HG02571 (cell line): ENCODE data around the gene ECE2.
A peak's percentile ranks its signal among the peaks of the same experiment; 100 is the strongest.

ENCODE experiments used
- ATAC-seq: cut with Tn5 transposase; IDR thresholded peaks from one replicate; pipeline ENCODE4 v1.9.1; 2021; ENCODE audit warnings: mild to moderate bottlenecking, moderate library complexity; ENCODE audit not compliant: unreplicated experiment

ECE2 gene

DNA sequence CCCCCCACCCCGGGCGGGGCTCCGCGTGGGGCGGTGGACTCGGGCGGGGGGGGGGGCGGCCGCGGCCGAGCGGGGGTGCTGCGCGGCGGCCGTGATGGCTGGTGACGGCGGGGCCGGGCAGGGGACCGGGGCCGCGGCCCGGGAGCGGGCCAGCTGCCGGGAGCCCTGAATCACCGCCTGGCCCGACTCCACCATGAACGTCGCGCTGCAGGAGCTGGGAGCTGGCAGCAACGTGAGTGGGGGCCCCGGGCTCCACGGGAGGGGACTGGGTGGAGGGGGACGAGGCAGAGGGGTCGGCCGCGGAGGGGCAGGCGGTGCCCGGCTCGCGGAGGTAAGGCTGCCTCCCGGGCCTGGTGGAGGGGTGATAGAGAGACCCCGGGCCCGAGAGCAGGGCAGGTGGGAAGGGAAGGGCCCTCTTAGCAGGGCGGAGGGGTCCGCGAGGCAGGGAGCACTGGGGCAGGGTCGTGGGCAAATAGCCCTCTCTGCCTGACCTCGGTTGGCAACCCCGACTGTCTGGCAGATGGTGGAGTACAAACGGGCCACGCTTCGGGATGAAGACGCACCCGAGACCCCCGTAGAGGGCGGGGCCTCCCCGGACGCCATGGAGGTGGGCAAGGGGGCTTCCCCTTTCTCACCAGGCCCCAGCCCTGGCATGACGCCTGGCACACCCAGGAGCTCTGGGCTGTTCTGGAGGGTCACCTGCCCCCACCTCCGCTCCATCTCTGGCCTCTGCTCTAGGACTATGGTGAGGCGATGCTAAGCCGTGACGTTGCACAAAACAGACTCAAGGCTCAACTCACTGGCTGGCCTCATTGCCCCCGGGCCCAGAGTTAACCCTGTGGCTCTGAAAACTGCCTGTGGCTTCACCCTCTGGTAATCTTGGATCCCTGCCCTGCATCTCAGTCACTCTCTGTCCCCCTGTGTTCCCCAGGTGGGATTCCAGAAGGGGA lies at the start of gene ECE2:
Gene ECE2, plus strand, starts transcription at position 62 of the 950 bp plus-strand sequence. Its CDS starts 132 bp downstream, at position 194.
- no peak for ATAC-seq

DNA sequence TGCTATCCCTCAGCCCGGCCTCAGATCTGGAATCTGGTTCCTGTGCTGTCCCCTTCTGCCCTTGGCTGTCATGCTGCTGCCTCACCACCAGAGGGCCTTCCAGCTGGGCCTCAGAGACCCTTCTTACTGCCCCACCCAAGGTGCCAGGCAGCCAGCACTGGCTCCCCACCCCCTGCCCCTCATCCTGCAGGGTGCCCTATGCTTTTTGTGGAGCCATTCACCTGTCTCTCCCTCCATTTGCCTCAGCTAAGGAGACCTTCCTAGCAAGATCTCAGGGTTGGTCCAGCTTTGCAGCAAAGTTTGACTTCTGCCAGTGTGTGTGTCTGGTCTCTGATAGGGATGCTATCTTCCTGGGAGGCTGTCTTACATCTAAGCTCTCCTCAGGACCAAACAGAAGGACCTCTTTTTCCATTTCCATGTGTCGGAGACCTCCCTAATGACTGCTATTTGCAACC lies 48.3 kb upstream of the ECE2 start:
- ATAC-seq: no peak

DNA sequence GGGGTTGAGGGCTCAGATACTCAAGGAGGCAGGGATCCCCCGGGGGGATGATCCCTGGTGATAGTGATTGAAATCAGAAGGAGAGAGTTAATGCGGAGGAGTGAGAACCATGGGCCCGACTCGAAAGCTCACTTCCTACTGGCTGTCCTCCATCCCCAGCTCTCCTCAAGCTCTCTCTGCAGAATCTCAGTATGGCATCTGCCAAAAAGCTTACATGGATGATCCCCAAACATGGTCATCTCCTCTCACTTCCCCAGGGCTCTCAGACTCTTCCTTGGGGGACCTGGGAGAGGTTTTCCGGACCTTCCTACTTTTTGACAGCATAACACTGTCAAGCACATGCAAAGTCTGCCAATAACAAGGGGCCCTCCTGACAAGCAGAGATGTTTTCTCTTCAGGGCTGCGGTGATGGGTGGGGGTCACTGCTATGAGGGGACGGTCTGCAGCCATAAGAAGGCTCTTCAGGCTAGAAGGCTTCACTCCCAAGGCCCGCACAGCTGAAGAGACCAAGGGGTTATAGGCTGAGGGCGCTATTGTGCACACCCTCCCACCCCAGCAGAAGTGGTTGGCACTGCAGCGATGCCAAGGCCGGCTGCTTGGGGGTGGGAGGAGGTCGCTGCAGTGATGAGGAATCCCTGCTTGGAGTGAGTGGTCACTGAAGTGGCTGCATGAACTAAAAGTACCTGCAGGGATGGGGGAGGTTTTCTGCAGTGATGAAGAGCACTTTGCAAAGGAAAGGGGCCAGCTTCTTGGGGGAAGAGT lies 47.3 kb upstream of the ECE2 start:
- ATAC-seq: no peak

DNA sequence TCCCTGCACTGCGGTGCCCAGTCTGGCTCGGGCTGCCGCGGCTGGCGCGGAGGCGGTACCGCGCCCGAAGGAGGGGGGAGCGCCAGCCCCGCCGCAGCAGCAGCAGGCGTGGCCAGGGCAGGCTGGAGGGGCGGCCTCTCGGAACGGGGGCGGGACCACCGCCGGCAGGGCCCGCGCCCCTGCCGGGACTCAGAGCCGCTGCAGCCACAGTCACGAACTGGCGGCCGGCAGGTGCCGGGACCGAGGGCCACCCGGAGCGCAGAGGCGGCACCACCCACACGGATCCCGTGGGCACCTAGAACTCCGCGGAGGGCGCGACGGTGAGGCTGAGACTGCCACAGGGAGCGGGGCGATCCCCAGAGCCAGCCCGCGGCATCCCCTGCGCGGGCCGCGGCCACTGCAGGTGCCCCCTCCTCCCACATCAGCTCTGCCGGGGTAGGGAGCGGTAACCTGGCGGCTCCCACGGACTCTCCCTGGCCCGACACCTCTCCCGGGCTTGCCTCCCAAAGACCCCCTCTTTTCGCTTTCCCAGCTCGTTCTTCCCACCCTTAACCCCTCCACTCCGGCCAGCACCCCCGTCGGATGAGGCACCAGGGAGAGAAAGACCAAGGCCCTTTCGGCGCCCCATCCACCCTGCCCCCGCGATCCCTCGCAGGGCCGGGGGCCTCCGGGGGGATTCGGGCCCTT lies 46.3 kb upstream of the ECE2 start, which contains the start of gene VWA5B2:
Gene VWA5B2, plus strand, starts transcription at position 192 of the 687 bp plus-strand sequence. CDS start 944 bp downstream, outside the sequence.
- peak; percentile 75 for ATAC-seq

DNA sequence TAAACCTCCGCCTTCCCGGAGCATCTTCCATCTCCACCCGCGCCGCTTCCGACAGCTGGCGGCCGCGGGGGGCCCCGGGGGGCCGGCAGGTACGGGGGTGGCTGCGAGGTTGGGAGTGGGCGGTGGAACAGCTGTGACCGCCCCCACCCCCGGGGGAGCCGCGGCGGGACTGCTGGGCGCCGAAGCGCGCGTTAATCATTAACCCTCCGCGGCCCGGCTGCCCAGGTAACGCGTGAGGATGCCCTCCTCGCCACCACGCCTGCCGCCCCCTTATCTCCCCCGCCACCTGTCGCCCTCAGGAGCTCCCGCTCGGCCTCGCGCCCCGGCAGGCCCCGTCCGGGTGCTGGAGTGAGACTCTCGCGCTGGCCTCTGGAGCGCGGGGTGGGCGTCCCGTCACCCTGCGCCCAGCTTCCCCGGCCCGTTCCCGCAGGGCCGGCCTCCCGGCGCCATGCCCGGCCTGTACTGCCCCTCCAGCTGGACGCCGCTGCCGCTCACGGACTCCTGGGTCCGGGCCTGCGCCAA lies 45.7 kb upstream of the ECE2 start:
- no peak for ATAC-seq

DNA sequence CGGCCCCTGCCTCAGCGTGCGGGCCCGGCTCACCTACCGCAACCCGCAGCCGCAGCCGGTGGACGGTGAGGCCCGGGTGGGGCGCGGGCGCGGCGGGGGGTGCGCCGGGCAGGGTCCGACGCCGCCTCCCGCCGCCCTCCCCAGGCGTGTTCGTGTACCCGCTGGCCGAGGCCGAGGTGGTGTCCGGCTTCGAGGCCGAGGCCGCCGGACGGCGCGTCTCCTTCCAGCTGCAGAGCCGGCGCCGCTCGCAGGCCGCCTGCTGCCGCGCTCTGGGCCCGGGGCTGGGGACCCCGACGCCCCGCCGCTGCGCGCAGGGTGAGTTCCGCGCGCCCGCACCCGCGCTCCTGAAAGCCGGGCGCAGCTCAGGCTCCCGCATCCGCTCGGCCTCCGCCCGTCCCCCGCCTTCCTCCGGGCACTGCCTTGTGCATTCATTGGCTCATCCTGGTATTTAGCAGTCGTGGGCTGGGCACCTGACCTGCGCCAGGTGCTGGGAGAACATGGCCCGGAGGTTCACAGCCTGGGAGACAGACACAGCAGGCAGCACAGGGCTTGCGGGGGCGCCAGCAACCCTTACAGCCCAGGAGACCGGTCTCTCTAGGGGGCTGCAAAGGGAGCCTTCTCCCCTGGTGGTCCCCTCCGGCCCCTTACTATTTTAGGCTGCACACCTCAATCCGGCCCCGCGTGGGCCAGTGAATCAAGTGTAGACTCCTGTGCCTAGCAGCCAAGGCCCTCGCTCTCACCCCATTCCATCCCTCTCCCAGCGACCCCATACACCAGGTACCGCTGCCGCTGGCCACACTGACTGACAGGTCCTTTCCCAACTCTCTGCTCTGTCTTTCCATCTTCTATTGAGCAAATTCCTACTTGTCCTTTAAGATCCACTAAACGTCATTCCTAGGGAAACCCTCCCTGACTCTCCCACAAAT lies 45.0 kb upstream of the ECE2 start:
- ATAC-seq: no peak

DNA sequence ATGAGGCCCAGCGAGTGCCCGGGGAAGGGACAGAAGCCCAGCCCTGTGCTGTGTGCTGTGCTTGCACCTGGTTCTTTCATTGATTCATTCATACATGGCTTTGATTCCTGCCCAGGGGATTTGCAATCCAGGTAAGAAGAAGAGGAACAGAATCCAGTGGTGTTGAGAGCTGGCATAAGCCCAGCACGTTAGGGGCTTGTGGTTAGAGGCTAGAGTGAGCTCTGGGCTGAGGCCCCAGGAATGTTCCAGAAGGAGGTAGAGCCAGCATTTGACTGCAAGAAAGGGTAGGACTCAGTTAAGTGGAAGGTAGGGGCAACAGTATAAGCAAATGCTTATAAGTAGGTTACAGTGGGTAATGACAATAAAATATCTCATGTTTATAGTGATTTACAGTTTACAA lies 44.2 kb upstream of the ECE2 start:
- ATAC-seq: no peak

DNA sequence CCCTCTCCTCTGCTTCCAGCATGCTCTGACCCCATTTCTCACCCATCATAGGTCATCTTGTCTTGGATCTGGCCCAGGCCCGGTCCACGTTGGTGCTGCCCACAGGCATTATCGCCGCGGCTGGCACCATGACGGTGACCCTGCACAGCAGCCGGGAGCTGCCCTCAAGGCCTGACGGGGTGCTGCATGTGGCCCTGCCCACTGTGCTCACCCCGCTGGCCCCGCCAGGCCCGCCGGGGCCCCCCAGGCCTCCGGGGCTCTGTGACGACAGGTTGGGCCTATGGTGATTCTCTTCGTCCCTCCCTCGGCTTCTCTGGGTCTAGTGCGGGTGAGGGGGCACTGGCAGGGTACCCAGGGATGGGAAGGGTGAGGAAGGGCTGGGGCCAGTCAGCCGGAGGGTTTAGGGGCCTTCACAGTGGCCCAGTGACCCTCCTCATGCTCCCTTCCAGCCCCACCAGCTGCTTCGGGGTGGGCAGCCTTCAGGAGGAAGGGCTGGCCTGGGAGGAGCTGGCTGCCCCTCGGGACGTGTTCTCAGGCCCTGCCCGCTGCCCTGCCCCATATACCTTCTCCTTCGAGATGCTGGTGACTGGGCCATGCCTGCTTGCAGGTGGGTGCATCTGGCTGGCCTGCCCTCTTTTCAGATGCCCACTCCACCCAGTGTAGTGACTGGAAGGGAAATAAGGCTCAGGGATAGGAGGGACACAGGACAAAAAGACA lies 42.5 kb upstream of the ECE2 start:
- no peak for ATAC-seq

DNA sequence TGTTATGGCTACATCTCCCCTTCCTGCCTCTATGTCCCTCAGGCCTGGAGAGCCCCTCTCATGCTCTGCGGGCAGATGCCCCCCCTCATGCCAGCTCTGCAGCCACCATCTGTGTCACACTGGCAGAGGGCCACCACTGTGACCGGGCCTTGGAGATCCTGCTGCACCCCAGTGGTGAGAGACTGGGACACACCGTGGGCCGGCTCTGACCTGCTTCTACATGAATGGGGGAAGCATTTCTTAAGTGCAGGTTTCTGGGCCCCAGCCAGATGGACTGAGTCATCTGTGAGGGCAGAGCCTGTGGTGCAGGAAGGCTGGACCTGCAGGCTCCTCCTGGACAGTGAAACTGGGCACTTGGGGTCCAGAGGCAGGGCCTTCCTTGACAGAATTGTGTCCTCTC lies 41.6 kb upstream of the ECE2 start:
- ATAC-seq: no peak

DNA sequence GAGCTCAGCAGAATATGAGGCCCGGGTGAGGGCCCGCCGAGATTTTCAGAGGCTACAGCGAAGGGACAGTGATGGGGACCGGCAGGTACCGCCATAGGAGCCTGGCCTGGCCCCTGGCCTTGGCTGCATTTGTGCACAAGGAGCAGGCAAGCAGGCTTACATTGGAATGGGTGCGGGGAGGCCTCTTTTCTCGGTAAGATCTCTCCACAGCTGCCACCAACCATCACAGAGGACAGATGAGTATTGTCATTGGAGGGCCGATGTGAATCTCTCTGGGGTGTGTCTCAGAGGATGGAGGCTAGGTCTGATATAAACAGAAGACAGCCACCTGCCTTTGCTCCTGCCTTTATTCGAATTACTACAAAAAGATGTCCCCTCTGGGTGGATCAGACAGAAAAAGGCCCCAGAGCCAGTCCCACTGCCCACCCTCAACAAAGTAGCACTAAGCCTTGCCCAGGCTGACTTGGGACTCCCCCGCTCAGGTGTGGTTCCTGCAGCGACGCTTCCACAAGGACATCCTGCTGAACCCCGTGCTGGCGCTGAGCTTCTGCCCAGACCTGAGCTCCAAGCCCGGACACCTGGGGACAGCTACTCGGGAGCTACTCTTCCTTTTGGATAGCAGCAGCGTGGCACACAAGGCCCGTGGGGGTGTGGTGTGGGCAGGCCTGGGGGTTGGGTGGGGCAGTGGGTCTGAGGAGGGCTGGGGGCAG lies 41.0 kb upstream of the ECE2 start:
- ATAC-seq: no peak

DNA sequence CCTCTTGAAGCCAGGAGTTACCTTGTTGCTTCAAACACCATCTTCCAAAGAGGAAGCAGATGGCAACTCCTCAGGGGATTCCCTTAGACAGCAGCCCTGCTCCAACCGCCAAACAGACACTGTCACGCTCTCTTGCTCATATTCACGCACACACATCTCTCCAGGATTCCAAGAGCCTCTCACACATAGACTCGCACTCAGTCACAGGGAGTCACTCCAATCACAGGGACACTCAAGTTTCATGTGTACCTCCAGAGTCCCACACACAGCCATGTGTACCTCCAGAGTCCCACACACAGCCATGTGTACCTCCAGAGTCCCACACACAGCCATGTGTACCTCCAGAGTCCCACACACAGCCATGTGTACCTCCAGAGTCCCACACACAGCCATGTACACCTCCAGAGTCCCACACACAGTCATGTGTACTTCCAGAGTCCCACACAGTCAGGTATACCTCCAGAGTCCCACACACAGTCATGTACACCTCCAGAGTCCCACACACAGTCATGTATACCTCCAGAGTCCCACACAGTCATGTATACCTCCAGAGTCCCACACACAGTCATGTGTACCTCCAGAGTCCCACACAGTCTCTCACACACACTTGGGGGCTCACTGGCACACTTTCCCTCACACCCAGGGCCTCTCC lies 40.3 kb upstream of the ECE2 start:
- ATAC-seq: no peak

DNA sequence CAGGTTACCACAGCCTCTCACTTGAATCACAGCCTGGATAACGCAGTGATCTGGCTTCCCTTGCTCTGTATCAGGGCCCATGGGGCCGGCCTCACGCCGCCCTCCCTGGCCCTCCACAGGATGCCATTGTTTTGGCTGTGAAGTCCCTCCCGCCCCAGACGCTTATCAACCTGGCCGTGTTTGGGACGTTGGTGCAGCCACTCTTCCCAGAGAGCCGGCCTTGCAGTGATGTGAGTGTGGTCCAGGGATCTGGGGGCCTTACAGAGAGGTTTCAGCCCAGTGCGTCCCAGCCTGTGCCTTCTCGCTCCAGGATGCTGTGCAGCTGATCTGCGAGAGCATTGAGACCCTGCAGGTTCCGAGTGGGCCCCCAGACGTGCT lies 39.8 kb upstream of the ECE2 start:
- no peak for ATAC-seq

DNA sequence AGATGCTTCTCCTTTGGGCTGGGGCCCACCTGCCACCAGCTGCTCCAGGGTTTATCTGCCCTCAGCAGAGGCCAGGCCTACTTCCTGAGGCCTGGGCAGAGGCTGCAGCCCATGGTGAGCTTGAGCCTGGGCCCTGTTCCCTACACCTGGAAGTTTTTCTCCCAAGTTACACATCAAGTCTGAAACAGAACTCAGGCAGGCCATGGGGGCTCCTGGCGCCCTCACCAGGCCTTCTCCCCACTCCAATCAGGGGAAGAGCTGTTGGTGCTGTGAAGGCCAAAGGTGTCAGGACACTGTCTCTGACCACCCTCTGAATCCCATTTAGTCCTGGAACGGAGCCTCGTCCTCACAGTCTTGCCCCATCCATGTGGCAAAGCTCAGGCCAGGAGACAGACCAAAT lies 39.2 kb upstream of the ECE2 start:
- ATAC-seq: no peak

DNA sequence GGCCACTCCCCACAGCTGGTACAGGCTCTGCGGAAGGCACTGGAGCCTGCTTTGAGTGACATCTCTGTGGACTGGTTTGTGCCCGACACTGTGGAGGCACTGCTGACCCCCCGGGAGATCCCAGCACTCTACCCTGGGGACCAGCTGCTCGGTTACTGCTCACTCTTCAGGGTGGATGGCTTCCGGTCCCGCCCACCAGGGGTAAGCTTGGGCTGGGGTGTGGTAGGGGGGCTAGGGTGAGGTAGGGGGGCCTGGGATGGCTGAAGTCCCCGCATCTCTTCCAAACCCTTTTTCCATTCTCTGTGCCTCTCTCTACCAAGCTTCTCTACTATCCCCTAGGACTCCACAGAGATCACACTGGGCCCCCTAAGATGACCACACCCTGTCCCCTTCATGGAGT lies 38.6 kb upstream of the ECE2 start:
- ATAC-seq: no peak

DNA sequence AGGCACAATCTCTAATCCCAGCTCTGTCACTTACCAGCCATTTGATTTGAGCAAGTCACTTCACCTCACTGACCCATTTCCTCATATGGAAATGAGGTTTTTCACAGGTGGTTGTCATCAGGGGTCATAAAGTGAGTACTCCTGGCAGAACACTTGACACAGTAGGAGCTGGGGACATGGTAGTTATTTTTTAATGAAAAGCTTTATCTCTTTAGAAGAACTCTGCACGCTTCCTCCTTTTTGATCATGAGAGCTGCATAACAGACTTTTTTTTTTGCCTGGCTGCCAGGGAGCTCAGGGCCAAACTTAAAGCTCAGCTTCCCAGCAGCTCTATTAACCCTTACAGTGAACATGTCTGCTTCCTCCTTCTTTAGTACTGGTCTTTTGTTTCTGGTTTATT lies 38.0 kb upstream of the ECE2 start:
- ATAC-seq: no peak

DNA sequence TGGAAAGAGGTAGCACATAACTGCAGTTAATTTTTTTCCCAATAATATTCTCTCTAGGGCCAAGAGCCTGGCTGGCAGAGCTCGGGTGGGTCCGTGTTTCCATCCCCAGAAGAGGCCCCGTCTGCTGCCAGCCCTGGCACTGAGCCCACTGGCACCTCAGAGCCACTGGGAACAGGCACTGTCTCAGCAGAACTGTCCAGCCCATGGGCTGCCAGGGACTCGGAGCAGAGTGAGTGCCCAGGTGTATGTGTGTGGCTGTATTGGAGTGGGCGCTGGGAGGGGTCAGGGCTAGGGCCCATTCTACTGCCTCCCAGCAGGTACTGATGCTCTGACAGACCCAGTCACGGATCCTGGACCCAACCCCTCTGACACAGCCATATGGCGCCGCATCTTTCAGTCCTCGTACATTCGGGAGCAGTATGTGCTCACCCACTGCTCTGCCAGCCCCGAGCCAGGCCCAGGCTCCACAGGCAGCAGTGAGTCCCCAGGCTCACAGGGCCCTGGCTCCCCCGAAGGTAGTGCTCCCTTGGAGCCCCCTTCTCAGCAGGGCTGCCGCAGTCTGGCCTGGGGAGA lies 37.5 kb upstream of the ECE2 start:
- ATAC-seq: no peak

DNA sequence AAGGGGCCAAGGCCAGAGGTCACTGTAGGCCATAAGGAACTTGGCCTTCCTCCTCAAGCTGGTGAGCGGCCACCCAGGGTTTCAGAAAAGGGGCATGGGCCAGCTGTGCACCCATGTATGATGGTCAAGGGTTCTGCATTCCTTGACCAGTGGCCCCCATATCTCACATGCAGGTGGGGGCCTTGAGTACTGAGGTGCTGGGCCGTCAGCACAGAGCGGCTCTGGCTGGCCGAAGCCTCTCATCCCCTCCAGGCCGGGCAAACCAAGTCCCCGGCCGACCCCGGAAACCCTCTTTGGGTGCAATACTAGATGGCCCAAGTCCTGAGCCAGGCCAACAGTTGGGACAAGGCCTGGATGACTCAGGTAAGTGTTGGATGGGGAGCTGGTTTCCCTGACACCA lies 36.6 kb upstream of the ECE2 start:
- no peak for ATAC-seq

DNA sequence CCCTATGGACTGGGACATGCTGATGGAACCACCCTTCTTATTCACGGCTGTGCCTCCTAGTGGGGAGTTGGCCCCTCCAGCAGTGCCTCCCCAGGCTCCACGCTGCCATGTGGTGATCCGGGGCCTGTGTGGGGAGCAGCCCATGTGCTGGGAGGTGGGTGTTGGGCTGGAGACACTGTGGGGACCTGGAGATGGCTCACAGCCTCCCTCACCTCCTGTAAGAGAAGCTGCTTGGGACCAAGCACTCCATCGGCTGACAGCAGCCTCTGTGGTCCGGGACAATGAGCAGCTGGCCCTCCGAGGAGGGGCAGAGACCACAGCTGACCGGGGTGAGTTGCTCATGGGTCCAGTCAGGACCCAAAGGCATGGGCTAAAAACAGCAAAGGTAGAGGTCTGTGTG lies 36.1 kb upstream of the ECE2 start:
- ATAC-seq: no peak
